GM13977 (cell line): ENCODE data around the gene P2RY2.

Experiments
- DNase-seq: peaks from one replicate; pipeline ENCODE4 v3.0.0; 2012; ENCODE audit warnings: low spot score
- in situ Hi-C: fragments of 300-500 bp; cut with MboI; formaldehyde crosslinking; loops from one replicate; pipeline ENCODE4 v1.12.0; 2022; ENCODE audit warnings: low sequenced_read_pairs, low pct_unique_long_range_greater_than_20kb, mixed read lengths, inconsistent platforms; ENCODE audit not compliant: unreplicated experiment
- TF ChIP-seq, protein P1 (sequence below): IDR thresholded peaks from 2 replicates; pipeline ENCODE4 v1.5.1; 2012; ENCODE audit warnings: mild to moderate bottlenecking, control low read depth; ENCODE audit not compliant: insufficient read depth; ENCODE audit errors: extremely low read depth, missing control alignments

Gene P2RY2

GRCh38 chr11:73218106-73218829, at the start of gene P2RY2:
Gene P2RY2, plus strand, starts transcription at chr11:73218281. Its CDS starts 15,879 bp downstream, at chr11:73234160.
- peak; percentile 59 for DNase-seq

DNA sequence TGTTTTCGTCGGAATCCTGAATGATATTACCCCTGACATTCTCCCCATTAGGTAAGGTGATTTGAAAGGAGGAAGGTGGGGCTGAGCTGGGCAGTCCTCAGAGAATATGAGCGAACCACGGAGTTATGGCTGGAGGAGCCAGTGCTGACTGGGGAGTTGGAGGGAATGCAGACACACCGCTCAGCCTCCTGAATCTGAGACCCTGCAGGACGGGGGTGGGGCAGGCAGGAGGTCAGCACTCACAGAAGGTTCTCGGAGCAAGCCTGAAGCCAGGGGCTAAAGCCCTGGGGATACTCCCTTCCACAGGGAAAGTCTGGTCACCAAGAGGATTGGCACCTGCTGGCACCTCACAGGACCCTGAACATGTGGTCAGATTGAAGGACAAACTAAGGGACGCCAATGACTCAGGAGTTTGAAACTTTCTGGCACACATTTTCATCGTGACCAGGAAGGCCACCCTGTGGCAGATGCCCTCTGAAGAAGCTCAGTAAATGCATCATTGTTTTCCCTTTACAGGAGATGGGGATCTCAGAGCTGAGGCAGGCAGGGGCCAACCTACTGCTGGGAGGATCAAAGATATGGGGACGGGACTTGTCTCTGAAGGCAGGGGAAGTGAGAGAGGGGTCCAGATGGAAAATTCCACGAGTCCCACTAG, 49.0 kb upstream of the P2RY2 start:
- DNase-seq, result no peak
- in situ Hi-C loops, result no loop called here
- TF ChIP-seq, protein P1, sequence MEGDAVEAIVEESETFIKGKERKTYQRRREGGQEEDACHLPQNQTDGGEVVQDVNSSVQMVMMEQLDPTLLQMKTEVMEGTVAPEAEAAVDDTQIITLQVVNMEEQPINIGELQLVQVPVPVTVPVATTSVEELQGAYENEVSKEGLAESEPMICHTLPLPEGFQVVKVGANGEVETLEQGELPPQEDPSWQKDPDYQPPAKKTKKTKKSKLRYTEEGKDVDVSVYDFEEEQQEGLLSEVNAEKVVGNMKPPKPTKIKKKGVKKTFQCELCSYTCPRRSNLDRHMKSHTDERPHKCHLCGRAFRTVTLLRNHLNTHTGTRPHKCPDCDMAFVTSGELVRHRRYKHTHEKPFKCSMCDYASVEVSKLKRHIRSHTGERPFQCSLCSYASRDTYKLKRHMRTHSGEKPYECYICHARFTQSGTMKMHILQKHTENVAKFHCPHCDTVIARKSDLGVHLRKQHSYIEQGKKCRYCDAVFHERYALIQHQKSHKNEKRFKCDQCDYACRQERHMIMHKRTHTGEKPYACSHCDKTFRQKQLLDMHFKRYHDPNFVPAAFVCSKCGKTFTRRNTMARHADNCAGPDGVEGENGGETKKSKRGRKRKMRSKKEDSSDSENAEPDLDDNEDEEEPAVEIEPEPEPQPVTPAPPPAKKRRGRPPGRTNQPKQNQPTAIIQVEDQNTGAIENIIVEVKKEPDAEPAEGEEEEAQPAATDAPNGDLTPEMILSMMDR, result no peak

More at GRCh38 chr11:73218106-73218829, at the start of gene P2RY2:
- in situ Hi-C loops, result no loop called here
- TF ChIP-seq, protein P1, result peak; percentile 57

GRCh38 chr11:73170140-73170539, 47.9 kb upstream of the P2RY2 start:
- TF ChIP-seq, protein P1, result no peak
- no peak for DNase-seq
- in situ Hi-C loops, result loop anchor here (10.0 kb wide), 1 partner anchor 335 kb away; no protein-coding TSS in a partner anchor

DNA sequence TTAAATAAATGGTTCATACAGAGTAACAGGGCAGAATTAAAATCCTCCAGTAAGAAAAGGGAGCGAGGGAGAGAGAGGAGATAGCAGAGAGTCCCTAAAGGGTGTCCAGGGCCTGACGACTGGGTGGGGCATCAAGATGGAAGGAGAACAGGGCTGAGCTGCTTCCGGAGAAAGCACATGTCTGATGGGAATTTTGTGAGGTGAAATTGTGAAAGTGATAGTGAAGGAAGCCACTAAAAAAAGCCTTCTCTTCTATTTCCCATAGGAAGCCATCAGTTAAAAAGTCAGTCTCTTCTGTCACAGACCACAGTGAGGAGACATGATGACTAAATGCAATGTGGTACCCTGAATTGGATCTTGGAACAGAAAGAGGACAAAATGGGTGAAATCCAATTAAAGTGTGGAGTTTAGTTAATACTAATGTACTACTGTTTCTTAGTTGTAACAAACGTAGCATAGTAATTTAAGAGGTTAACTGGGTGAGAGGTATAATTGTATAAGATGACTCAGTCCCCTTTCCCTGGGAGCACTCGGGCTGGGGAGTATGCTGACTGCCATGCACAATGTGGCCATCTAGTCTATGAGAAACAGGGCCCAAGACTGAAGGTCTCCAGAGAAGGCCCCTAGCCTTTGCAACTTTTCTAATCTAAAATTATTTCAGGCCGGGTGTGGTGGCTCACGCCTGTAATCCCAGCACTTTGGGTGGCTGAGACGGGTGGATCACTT, 46.5 kb upstream of the P2RY2 start:
- in situ Hi-C loops, result loop anchor here (10.0 kb wide), 1 partner anchor 337 kb away; no protein-coding TSS in a partner anchor
- no peak for DNase-seq

DNA sequence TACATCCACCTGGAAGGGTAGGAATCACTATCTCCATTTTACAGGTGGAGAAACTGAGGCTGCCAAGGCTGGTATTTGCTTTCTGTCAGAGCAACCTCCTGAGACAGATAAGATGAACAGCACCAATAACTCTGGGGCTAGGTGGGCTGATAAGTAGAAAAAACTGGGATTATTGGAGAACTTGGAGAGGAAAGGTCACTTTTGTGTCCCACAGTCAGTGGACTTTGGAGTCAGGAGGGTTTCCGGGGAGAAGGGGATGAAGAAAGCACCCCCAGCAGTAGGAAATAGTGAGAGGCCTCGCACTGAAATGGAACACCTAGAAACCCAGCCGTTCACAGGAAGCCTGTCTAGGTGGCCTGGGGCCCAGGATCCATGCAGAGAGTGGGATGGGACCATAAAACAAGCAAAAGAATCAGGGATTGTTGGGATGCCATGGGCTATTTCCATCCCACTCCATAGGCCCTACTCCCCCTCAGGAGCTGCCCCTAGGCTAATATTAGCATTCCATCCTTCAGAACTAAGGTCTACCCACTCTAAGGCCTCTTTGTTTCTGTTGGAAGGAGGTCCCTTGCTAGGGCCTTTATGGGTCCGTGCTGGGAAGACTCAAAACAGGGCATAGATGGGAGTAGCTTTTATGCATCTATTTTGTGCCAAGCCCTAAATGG, 45.0 kb upstream of the P2RY2 start:
- in situ Hi-C loops, result loop anchor here (10.0 kb wide), 1 partner anchor 338 kb away; no protein-coding TSS in a partner anchor

More for the DNA sequence above, 46.5 kb upstream of the P2RY2 start:
- TF ChIP-seq, protein P1, result no peak

More for the DNA sequence above, 45.0 kb upstream of the P2RY2 start:
- TF ChIP-seq, protein P1, result no peak
- no peak for DNase-seq
